ENCODE results near the gene ITGB8. TPM values are rescaled to one million over a fixed set of nuclear protein-coding genes. Genes with fewer than 3 reads are reported as not detected.

ITGB8 gene
- total RNA-seq, 1 donor from 2014 or later, result 1.5 TPM

DNA sequence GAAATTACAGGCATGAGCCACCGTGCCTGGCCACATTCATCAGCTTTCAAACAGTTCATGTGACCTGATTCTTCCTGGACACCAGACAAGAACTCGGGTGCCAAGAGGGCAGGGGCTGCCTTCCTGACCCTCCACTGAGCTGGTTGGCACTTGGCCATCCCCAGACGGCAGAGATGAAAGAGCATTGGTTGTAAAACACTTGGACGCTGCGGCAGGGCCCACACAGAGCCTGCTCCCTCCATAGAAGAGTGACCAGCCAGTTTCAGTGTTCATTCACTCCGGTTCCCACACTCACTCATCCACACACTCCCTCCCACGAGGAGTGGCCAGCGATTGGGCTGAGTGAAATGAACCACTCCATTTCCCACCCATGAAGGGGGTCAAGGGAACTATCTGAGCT is 112.3 kb downstream of the ITGB8 start:
- TF ChIP-seq, protein P1, sequence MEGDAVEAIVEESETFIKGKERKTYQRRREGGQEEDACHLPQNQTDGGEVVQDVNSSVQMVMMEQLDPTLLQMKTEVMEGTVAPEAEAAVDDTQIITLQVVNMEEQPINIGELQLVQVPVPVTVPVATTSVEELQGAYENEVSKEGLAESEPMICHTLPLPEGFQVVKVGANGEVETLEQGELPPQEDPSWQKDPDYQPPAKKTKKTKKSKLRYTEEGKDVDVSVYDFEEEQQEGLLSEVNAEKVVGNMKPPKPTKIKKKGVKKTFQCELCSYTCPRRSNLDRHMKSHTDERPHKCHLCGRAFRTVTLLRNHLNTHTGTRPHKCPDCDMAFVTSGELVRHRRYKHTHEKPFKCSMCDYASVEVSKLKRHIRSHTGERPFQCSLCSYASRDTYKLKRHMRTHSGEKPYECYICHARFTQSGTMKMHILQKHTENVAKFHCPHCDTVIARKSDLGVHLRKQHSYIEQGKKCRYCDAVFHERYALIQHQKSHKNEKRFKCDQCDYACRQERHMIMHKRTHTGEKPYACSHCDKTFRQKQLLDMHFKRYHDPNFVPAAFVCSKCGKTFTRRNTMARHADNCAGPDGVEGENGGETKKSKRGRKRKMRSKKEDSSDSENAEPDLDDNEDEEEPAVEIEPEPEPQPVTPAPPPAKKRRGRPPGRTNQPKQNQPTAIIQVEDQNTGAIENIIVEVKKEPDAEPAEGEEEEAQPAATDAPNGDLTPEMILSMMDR (IDR thresholded peaks at IDR 0.05; ENCODE audit: borderline replicate concordance), result no peak
- Histone ChIP-seq H3K4me1 (no peaks in the 10 kb centered on the region), H3K4me3 (no peak overlapping the region), H3K27ac (replicated peaks) (no peak overlapping the region), H3K9me3 (replicated peaks) (peaks cover 18% of the 10 kb centered on the region), H3K36me3 (no peaks in the 10 kb centered on the region), H3K27me3 (ENCODE audit: low read depth) (peaks cover 4% of the 10 kb centered on the region)
- intact Hi-C loops (cut with micrococcal nuclease), result no loop called here
- DNase-seq, result no peak

- Histone ChIP-seq H3K9me3 (replicated peaks) (peaks cover 18% of the 10 kb centered on the region), H3K36me3 (no peaks in the 10 kb centered on the region), H3K27me3 (ENCODE audit: low read depth) (peaks cover 4% of the 10 kb centered on the region), H3K4me3 (no peak overlapping the region), H3K4me1 (no peaks in the 10 kb centered on the region), H3K27ac (replicated peaks) (no peak overlapping the region)
- TF ChIP-seq, protein P1 (IDR thresholded peaks at IDR 0.05; ENCODE audit: borderline replicate concordance), result no peak
- DNase-seq, result no peak
- intact Hi-C loops (cut with micrococcal nuclease), result no loop called here
Observed at GRCh38 chr7:20444030-20444800, 113.5 kb downstream of the ITGB8 start.

DNA sequence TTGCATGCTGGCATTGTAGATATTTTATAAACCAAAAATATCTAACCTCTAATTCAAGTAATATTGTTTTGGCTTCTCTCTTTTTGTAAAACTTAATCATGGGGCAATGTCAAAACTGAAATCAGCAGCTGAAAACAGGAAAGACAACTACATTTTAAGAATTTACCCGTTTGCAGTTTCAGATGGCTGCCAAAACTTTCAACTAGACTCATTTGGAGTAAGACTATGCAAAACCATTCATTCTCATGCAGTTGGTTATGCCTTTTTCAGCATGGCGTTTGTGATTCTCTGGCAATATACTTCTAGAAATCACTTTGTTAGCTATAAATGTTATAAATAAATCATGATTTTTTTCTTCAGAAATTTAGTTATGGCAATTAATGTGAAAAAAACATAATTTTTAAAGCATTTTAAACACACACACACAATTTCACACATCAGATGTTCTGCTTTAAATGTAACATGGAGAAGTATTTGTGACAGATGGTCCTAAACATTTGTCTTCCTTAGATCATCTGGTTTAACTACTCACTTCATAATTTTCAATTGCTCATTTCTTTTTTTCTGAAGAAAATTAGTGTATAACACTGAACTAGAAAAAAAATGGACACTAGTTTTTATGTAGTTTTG is 116.4 kb downstream of the ITGB8 start:
- no peak overlapping the region for H3K27ac ChIP-seq (replicated peaks)
- TF ChIP-seq, protein P1 (IDR thresholded peaks at IDR 0.05; ENCODE audit: borderline replicate concordance), result no peak
- H3K9me3 ChIP-seq (replicated peaks), result peaks cover 18% of the 10 kb centered on the region
- peaks cover 2% of the 10 kb centered on the region for H3K27me3 ChIP-seq (ENCODE audit: low read depth)
- no peak for DNase-seq
- H3K4me1 ChIP-seq, result no peaks in the 10 kb centered on the region
- no peaks in the 10 kb centered on the region for H3K36me3 ChIP-seq
- intact Hi-C loops (cut with micrococcal nuclease), result no loop called here
- H3K4me3 ChIP-seq, result no peak overlapping the region

DNA sequence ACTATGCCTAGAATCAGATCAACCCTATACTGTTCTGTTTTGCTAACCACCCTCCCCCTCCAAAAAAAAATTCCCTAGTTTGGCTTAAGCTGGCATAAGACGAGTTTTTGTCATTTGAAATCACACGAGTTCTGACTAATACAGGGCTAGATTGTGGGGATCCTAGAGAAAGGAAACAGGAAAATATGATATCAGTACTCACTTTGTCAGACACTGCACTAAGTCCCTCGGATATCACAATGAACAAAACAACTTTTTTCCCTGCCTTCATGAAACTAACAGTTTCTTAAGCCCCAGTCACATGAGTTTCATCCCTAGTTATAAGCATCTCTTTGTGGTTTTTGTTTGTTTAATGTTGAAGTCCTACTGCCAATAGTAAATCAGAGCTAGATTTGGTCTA is 118.5 kb downstream of the ITGB8 start:
- intact Hi-C loops (cut with micrococcal nuclease), result no loop called here

GRCh38 chr7:20450536-20450935 is 119.8 kb downstream of the ITGB8 start:
- no peak for DNase-seq
- TF ChIP-seq, protein P1 (IDR thresholded peaks at IDR 0.05; ENCODE audit: borderline replicate concordance), result no peak
- no peaks in the 10 kb centered on the region for H3K36me3 ChIP-seq
- H3K4me1 ChIP-seq, result no peaks in the 10 kb centered on the region
- H3K4me3 ChIP-seq, result no peak overlapping the region
- intact Hi-C loops (cut with micrococcal nuclease), result no loop called here
- no peaks in the 10 kb centered on the region for H3K27me3 ChIP-seq (ENCODE audit: low read depth)
- H3K9me3 ChIP-seq (replicated peaks), result peaks cover 4% of the 10 kb centered on the region
- H3K27ac ChIP-seq (replicated peaks), result no peak overlapping the region

More for the DNA sequence above, 118.5 kb downstream of the ITGB8 start:
- TF ChIP-seq, protein P1 (IDR thresholded peaks at IDR 0.05; ENCODE audit: borderline replicate concordance), result no peak
- DNase-seq, result no peak
- Histone ChIP-seq H3K27me3 (ENCODE audit: low read depth) (no peaks in the 10 kb centered on the region), H3K4me1 (no peaks in the 10 kb centered on the region), H3K27ac (replicated peaks) (no peak overlapping the region), H3K9me3 (replicated peaks) (peaks cover 17% of the 10 kb centered on the region), H3K4me3 (no peak overlapping the region), H3K36me3 (no peaks in the 10 kb centered on the region)
